Neuronal stem cell (in vitro differentiated cells): ENCODE results near the gene LMF1.

ENCODE experiments used
- DNase-seq: peaks from one replicate; pipeline ENCODE4 v3.0.0-alpha.2; 2013; ENCODE audit warnings: low spot score
- H2AFZ ChIP-seq: one replicate; pipeline ENCODE4 v1.6.1; 2013; ENCODE audit warnings: mild to moderate bottlenecking, low read length, inconsistent platforms
- H2AK5ac ChIP-seq: 2 replicates; pipeline ENCODE4 v1.6.1; 2013; ENCODE audit warnings: low read depth, mild to moderate bottlenecking, inconsistent platforms, low read length, moderate library complexity, mixed read lengths
- H2BK120ac ChIP-seq: 2 replicates; pipeline ENCODE4 v1.6.1; 2013; ENCODE audit warnings: low read depth, mild to moderate bottlenecking, inconsistent platforms, low read length, moderate library complexity, mixed read lengths
- H2BK12ac ChIP-seq: one replicate; pipeline ENCODE4 v1.6.1; 2013; ENCODE audit warnings: low read length, inconsistent platforms
- H2BK15ac ChIP-seq: 2 replicates; pipeline ENCODE4 v1.6.1; 2013; ENCODE audit warnings: mild to moderate bottlenecking, low read length, inconsistent platforms, mixed read lengths
- H2BK5ac ChIP-seq: one replicate; pipeline ENCODE4 v1.6.1; 2013; ENCODE audit warnings: inconsistent platforms, mild to moderate bottlenecking, low read length, moderate library complexity
- H3K14ac ChIP-seq: one replicate; pipeline ENCODE4 v1.6.1; 2013; ENCODE audit warnings: low read length, inconsistent platforms
- H3K18ac ChIP-seq: 2 replicates; pipeline ENCODE4 v1.6.1; 2013; ENCODE audit warnings: low read length, inconsistent platforms
- H3K23ac ChIP-seq: 2 replicates; pipeline ENCODE4 v1.6.1; 2013; ENCODE audit warnings: low read depth, mild to moderate bottlenecking, mixed read lengths, low read length, inconsistent platforms; ENCODE audit not compliant: poor library complexity
- H3K27ac ChIP-seq: replicated peaks from 3 replicates; pipeline ENCODE4 v1.5.1; 2013; ENCODE audit warnings: low read length, inconsistent platforms
- H3K27me3 ChIP-seq, 3 experiments: 2 replicates each; pipeline ENCODE4 v1.6.1; 2013; ENCODE audit warnings: low read length in 3 of 3, mild to moderate bottlenecking in 2 of 3, inconsistent platforms in 1 of 3, low read depth in 1 of 3, mixed read lengths in 1 of 3, moderate library complexity in 1 of 3; ENCODE audit not compliant: control insufficient read depth in 3 of 3, insufficient read depth in 3 of 3
- H3K36me3 ChIP-seq, 2 donors: replicated peaks in 1 of 2; 2 replicates each; pipeline ENCODE4 v1.6.1; 2013; ENCODE audit warnings: low read length in 2 of 2; ENCODE audit not compliant: control insufficient read depth in 2 of 2, insufficient read depth in 2 of 2
- H3K4ac ChIP-seq: 2 replicates; pipeline ENCODE4 v1.6.1; 2013; ENCODE audit warnings: inconsistent platforms, mild to moderate bottlenecking, low read length, moderate library complexity
- H3K4me1 ChIP-seq, 2 donors: 1 replicate in 1 of 2; 2 replicates in 1 of 2; pipeline ENCODE4 v1.6.1; 2013; ENCODE audit warnings: low read length in 2 of 2, low read depth in 1 of 2; ENCODE audit not compliant: control insufficient read depth in 2 of 2, insufficient read depth in 1 of 2
- H3K4me2 ChIP-seq: one replicate; pipeline ENCODE4 v1.6.1; 2013; ENCODE audit warnings: mild to moderate bottlenecking, low read length, inconsistent platforms; ENCODE audit not compliant: insufficient read depth, poor library complexity, severe bottlenecking
- H3K4me3 ChIP-seq, 2 donors: 2 replicates each; pipeline ENCODE4 v1.5.1; 2013; ENCODE audit warnings: low read length in 2 of 2, mild to moderate bottlenecking in 2 of 2, inconsistent platforms in 1 of 2, moderate library complexity in 1 of 2
- H3K79me1 ChIP-seq: one replicate; pipeline ENCODE4 v1.6.1; 2013; ENCODE audit warnings: low read depth, mild to moderate bottlenecking, inconsistent platforms, low read length, moderate library complexity
- H3K9ac ChIP-seq: one replicate; pipeline ENCODE4 v1.6.1; 2013; ENCODE audit warnings: mild to moderate bottlenecking, low read depth, low read length, inconsistent platforms; ENCODE audit not compliant: poor library complexity
- H3K9me3 ChIP-seq, 2 donors: replicated peaks in 1 of 2; 2 replicates each; pipeline versions ENCODE3 to v1.6.1; 2013; ENCODE audit warnings: low read length in 2 of 2, mild to moderate bottlenecking in 2 of 2, inconsistent platforms in 1 of 2, low read depth in 1 of 2, mixed read lengths in 1 of 2, moderate library complexity in 1 of 2; ENCODE audit not compliant: control insufficient read depth in 2 of 2, insufficient read depth in 1 of 2
- H4K8ac ChIP-seq: one replicate; pipeline ENCODE4 v1.6.1; 2013; ENCODE audit warnings: low read depth, mild to moderate bottlenecking, inconsistent platforms, low read length, moderate library complexity
- H4K91ac ChIP-seq: one replicate; pipeline ENCODE4 v1.6.1; 2013; ENCODE audit warnings: low read length, low read depth, mild to moderate bottlenecking, inconsistent platforms; ENCODE audit not compliant: poor library complexity
- WGBS, 2 donors: extraction: QIAGEN DNeasy Blood & Tissue Kit; methylation state at CpG; one replicate each; pipeline ENCODE4 v1.1.7; 2013; ENCODE audit warnings: missing lambda C conversion rate in 2 of 2, mixed read lengths in 1 of 2; ENCODE audit not compliant: insufficient read length in 2 of 2, insufficient replicate concordance in 1 of 2; ENCODE audit errors: extremely low coverage in 2 of 2; 5-methylcytosine and 5-hydroxymethylcytosine counted together

LMF1 gene

DNA sequence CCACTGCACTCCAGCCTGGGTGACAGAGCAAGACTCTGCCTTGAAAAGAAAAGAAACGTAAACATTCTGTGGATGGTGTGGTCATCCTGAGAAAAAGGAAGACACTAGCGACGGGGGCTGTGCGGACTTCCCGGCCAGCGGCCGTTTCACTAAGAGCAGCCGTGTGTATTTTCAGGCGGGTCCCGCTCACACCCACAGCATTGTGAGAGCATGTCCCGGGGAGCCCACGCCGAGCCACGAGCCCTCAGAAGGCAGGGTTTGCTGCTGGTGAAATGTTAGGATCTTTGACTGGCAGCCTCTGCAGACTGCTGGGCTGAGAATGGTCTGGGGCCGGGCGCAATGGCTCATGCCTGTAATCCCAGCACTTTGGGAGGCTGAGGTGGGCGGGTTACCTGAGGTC lies 40.3 kb downstream of the LMF1 start:
- Histone ChIP-seq H3K27ac (no peak overlapping the region), H3K79me1 (peaks cover 4% of the 10 kb centered on the region), H3K9me3 (peaks cover 14 to 17% of the 10 kb centered on the region in 2 donors), H3K27me3 (peaks cover 0 to 4% (median 0%) of the 10 kb centered on the region in 3 experiments), H2BK120ac (no peak overlapping the region), H2AFZ (no peak overlapping the region), H3K4me1 (peaks cover 5 to 12% of the 10 kb centered on the region in 2 donors), H3K14ac (no peak overlapping the region), H3K4me3 (no peak overlapping the region), H3K23ac (no peak overlapping the region), H2BK12ac (no peak overlapping the region), H2BK5ac (no peak overlapping the region), H2BK15ac (no peak overlapping the region), H3K4me2 (no peak overlapping the region), H3K18ac (no peak overlapping the region), H4K91ac (no peak overlapping the region), H2AK5ac (peak overlapping the region; percentile 43), H3K4ac (no peak overlapping the region), H4K8ac (no peak overlapping the region), H3K9ac (no peak overlapping the region), H3K36me3 (peaks cover 3 to 8% of the 10 kb centered on the region in 2 donors)
- no CpG with 5 or more reads among the region's 17 CpGs for WGBS, 2 donors
- no peak for DNase-seq

- WGBS, 2 donors, result no CpG with 5 or more reads among the region's 20 CpGs
- Histone ChIP-seq H2AFZ (no peak overlapping the region), H3K4me2 (no peak overlapping the region), H3K36me3 (peaks cover 3 to 8% of the 10 kb centered on the region in 2 donors), H2BK15ac (no peak overlapping the region), H3K79me1 (peaks cover 4% of the 10 kb centered on the region), H3K27ac (no peak overlapping the region), H2BK120ac (no peak overlapping the region), H3K4me1 (peaks cover 5 to 12% of the 10 kb centered on the region in 2 donors), H3K14ac (no peak overlapping the region), H2BK12ac (no peak overlapping the region), H2BK5ac (no peak overlapping the region), H3K9ac (no peak overlapping the region), H4K8ac (no peak overlapping the region), H3K9me3 (peaks cover 14 to 17% of the 10 kb centered on the region in 2 donors), H3K18ac (no peak overlapping the region), H3K4ac (no peak overlapping the region), H3K23ac (peak overlapping the region; percentile 73), H4K91ac (no peak overlapping the region), H3K4me3 (no peak overlapping the region), H2AK5ac (no peak overlapping the region), H3K27me3 (peaks cover 0 to 4% (median 0%) of the 10 kb centered on the region in 3 experiments)
- no peak for DNase-seq
Observed at GRCh38 chr16:930076-930475, 40.7 kb downstream of the LMF1 start.

DNA sequence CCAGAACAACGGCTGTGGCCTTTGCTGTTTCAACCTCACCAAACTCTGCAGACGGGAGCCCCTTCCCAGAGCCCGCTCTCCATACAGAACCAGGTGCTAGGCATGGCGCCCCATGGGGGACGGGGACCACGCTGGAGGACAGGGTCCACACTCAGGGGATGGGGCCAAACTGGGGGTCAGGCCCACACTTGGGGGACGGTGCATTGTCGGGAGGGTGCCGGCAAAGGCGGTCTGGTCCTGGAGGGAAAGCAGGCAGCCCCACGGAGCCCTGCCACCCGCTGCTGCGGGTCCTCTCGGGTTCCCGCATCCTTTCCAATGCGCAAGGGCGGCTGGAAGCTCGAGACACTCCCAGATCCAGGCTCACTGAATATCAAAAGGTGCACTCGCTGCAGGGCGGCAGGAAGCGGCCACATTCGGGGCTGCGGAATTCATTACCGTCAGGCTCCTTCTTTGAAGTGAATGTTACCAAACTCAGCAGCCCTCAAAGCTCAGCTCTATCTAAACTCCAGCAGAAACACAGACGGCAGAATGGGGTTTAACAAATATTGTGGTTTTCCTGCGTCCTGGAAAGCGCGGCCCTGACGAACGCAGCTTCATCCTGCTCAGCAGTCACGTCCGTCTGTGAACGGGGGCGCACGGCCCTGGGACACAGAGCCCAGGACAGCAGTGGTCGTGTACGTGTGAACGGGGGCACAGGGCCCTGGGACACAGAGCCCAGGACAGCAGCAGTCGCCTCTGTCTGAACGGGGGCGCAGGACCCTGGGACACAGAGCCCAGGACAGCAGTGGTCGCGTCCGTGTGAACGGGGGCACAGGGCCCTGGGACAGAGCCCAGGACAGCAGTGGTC lies 41.3 kb downstream of the LMF1 start:
- Histone ChIP-seq H3K23ac (peak overlapping the region; percentile 73), H3K14ac (peak overlapping the region; percentile 89), H3K9me3 (peaks cover 14 to 20% of the 10 kb centered on the region in 2 donors), H3K27me3 (peaks cover 0 to 4% (median 0%) of the 10 kb centered on the region in 3 experiments), H4K91ac (no peak overlapping the region), H2AK5ac (peak overlapping the region; percentile 63), H3K4me2 (no peak overlapping the region), H2BK5ac (peak overlapping the region; percentile 53), H2BK12ac (peak overlapping the region; percentile 58), H3K18ac (peak overlapping the region; percentile 83), H3K36me3 (peaks cover 3 to 8% of the 10 kb centered on the region in 2 donors), H2AFZ (no peak overlapping the region), H3K9ac (peak overlapping the region; percentile 60), H3K79me1 (peaks cover 4% of the 10 kb centered on the region), H3K27ac (no peak overlapping the region), H3K4me1 (peaks cover 5 to 12% of the 10 kb centered on the region in 2 donors), H3K4ac (peak overlapping the region; percentile 53), H4K8ac (peak overlapping the region; percentile 65), H2BK120ac (no peak overlapping the region), H3K4me3 (no peak overlapping the region), H2BK15ac (peak overlapping the region; percentile 6)
- no peak for DNase-seq
- no CpG with 5 or more reads among the region's 45 CpGs for WGBS, 2 donors

DNA sequence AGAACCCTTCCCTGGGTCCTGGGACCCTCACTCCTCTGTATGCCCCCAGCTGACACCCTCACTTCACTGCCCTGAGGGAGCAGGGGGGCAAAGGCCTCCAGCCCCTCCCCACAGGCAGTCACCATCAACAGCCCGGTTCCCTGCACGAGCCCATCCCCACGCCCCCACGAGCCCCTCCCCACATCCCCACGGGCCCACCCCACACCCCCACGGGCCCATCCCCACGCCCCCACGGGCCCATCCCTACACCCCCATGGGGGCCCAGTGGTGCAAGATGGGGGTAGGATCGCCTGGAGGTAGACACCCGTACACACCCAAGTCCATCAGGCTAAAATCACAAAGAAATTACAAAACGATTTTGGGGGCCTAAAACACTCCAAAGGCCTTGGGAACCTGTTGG lies 42.3 kb downstream of the LMF1 start:
- Histone ChIP-seq H3K4me1 (peaks cover 5 to 12% of the 10 kb centered on the region in 2 donors), H3K79me1 (peaks cover 4% of the 10 kb centered on the region), H3K4me2 (no peak overlapping the region), H4K8ac (no peak overlapping the region), H4K91ac (no peak overlapping the region), H3K36me3 (peaks cover under 1 to 8% of the 10 kb centered on the region in 2 donors), H3K4me3 (no peak overlapping the region), H2BK15ac (no peak overlapping the region), H2BK5ac (peak overlapping the region; percentile 53), H2AK5ac (peak overlapping the region; percentile 63), H3K27me3 (peaks cover 0 to 4% (median 0%) of the 10 kb centered on the region in 3 experiments), H3K4ac (no peak overlapping the region), H2AFZ (no peak overlapping the region), H3K14ac (no peak overlapping the region), H3K23ac (no peak overlapping the region), H2BK12ac (no peak overlapping the region), H3K27ac (no peak overlapping the region), H3K18ac (no peak overlapping the region), H3K9ac (no peak overlapping the region), H3K9me3 (peaks cover 17 to 26% of the 10 kb centered on the region in 2 donors), H2BK120ac (no peak overlapping the region)
- no peak for DNase-seq
- no CpG with 5 or more reads among the region's 11 CpGs for WGBS, 2 donors
